Measurements from ENCODE around the gene STAT2. TPM values are rescaled to one million over a fixed set of nuclear protein-coding genes. Genes with fewer than 3 reads are reported as not detected.

STAT2 gene
- total and polyA plus RNA-seq, 9 of the 15 experiments (the other 6 are each of a cell fraction or from before 2014, with no cell fraction given) = 15.5 to 46.9 (median 40.1) TPM

- TF ChIP-seq ZNF639 (CRISPR knock-in tag; conservative IDR thresholded peaks at IDR 0.05 in 1 of 2, IDR thresholded peaks at IDR 0.05 in 1 of 2) (no peak), SRSF7 (optimal IDR thresholded peaks at IDR 0.05; ENCODE audit: low read depth, low read length) (no peak), MECOM (CRISPR knock-in tag; IDR thresholded peaks at IDR 0.05) (no peak), ZBTB5 (IDR thresholded peaks at IDR 0.05) (no peak), NR2C1 (IDR thresholded peaks at IDR 0.05) (no peak), NR2C1 (tag; IDR thresholded peaks at IDR 0.05) (peak; percentile 26; the same call in 1 of the 2 replicates), TAL1 (IDR thresholded peaks at IDR 0.05) (no peak), ZNF217 (CRISPR knock-in tag; IDR thresholded peaks at IDR 0.05) (no peak), GATAD2B (IDR thresholded peaks at IDR 0.05; ENCODE audit: borderline replicate concordance) (no peak), BRCA1 (IDR thresholded peaks at IDR 0.05) (no peak), BRCA1 (CRISPR knock-in tag; IDR thresholded peaks at IDR 0.05) (no peak), ZNF197 (CRISPR knock-in tag; IDR thresholded peaks at IDR 0.05; ENCODE audit: low read depth) (peak; percentile 86; the same call in 1 of the 2 replicates), L3MBTL2 (IDR thresholded peaks at IDR 0.05) (peak; percentile 53; the same call in 1 of the 2 replicates), ZNF75A (CRISPR knock-in tag; IDR thresholded peaks at IDR 0.05) (no peak), ELK1 (CRISPR knock-in tag; IDR thresholded peaks at IDR 0.05) (no peak), CREBBP (IDR thresholded peaks at IDR 0.05; ENCODE audit: low read depth, low read length) (no peak), ZNF41 (CRISPR knock-in tag; conservative IDR thresholded peaks at IDR 0.05) (no peak), ZBTB26 (CRISPR knock-in tag; IDR thresholded peaks at IDR 0.05) (0 out of 2 replicates have a peak, but pooled peaks have one; percentile 33), ZKSCAN8 (CRISPR knock-in tag; IDR thresholded peaks at IDR 0.05) (0 out of 2 replicates have a peak, but pooled peaks have one; percentile 3), ZNF354B (CRISPR knock-in tag; IDR thresholded peaks at IDR 0.05) (peak; percentile 59; the same call in 1 of the 2 replicates), CBX5 (IDR thresholded peaks at IDR 0.05; ENCODE audit: borderline replicate concordance, low read depth) (no peak), XRCC4 (IDR thresholded peaks at IDR 0.05; ENCODE audit: extremely low read depth, insufficient read depth, insufficient read length) (no peak), ZNF584 (CRISPR knock-in tag; IDR thresholded peaks at IDR 0.05; ENCODE audit: low read depth) (peak; percentile 83), PURB (CRISPR knock-in tag; IDR thresholded peaks at IDR 0.05; ENCODE audit: low read depth) (no peak)
These were observed 22.1 kb downstream of the STAT2 start (continued) for GRCh38 chr12:56337753-56338251.

Data from K562 (cell line).